ENCODE data around the gene IQUB.

- no peak for TF ChIP-seq POLR2A (IDR thresholded peaks at IDR 0.05)
- TF ChIP-seq CTCF (IDR thresholded peaks at IDR 0.05) = no peak
- TF ChIP-seq POLR2AphosphoS5 (IDR thresholded peaks at IDR 0.05) = no peak
Measured at GRCh38 chr7:123571684-123572083, 37.3 kb upstream of the IQUB start.
